ENCODE measurements around the gene C5AR2.
"Not testable (repeated sequence)": the region's sequence is repeated elsewhere in the genome, so short reads cannot be mapped to it uniquely, and the experiment has no call there.

Gene C5AR2

DNA sequence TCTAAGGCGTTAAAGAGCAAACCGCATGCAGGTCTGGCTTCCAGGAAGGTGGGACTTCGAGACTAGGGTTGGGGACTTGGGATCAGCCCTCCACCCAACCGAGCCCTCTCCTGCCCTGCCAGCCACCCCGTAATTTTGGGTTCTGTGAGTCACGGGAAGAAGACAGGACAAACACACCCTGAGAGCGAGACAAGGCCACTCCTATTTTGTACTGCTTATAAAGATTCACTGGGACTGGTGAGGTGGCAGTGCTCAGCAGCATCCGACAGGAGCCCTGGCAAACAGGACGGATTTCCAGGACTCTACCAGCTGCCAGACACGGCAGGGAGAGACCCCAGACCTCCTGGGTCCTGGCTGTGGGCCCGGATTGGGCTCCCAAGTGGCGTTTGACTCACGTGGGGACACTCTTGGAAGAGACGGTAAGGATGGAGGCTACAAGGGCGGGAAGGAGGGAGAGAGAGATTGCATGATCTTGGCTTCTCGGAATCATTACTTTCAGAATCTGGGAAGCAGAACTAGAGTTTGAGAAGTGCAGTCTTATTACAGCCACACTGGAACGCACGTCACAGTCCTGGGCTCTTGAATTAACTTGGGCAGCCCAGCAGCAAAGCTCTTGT, at the start of gene C5AR2:
Gene C5AR2 (plus strand): TSS at position 245 of the 617 bp plus-strand sequence. CDS start 8,625 bp downstream, outside the sequence.
- DNase-seq, result no peak

DNA sequence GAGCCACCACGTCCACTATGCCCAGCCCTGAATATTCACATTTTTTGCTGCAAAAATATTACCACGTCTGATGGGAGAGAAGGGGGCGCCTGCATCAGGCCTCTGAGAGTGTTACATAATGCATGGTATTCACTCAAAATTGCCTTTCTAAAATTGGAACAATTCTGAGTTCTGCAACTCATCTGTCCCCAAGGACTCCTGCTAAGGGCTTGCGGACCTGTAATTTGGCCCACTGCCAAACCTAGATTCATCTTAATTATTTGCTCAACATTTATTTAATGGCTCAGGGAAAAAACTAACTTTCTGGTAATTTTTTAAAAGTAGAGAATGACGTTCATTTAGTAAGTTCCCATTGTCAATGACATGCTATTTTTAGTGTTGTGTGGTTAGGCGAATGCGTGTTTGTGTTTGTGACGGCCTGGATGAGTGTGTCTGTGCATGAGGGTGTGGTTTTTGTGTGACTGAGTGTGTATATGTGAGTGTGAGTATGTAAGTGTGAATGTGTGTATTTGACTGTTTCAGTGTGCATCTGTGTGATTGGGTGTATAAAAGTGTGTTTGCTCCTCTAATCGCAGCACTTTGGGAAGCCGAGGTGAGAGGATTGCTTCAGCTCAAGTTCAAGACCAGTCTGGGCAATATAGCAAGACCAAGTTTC, 48.4 kb upstream of the C5AR2 start:
- no peak for DNase-seq

DNA sequence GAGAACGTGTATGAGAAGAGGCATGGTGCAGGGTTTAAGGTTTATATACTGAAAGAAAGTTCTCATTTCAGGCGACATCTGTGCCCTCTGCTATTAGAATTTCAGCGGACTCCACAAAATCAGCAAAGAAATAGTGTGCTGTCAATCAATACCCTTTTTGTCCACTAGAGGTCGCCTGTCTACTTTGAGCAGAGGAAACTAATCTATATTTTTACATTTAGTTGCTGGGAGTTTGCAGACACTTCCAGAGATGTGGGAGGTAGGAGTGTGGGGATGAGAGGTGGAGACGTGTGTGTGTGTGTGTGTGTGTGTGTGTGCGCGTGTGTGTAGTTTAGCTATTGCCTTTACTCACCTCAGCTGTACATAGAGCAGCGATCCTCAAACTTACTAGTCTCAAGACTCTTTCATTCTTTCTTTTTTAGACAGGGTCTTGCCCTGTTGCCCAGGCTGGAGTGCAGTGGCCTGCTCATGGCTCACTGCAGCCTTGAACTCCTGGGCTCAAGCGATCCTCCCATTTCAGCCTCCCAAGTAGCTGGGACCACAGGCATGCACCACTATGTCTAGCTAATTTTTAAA, 47.6 kb upstream of the C5AR2 start:
- DNase-seq, result peak; percentile 61

DNA sequence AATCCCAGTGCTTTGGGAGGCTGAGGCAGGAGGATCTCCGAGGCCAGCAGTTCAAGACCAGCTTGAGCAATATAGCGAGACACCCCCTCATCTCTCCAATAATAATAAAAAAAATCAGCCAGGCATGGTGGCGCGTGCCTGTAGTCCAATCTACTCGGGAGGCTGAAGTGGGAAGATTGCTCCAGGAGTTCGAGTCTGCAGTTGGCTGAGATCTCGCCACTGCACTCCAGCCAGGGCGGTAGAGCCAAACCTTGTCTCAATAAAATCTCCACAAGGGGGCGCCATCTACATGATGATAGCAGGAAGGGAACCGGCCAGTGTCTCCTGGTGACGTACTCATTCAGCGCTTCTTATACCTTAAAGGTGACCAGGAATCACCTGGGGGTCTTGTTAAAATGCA, 35.9 kb upstream of the C5AR2 start:
- DNase-seq, result peak; percentile 72

- DNase-seq, result not testable (repeated sequence)
These were observed 31.1 kb upstream of the C5AR2 start for GRCh38 chr19:47300867-47301266.

DNA sequence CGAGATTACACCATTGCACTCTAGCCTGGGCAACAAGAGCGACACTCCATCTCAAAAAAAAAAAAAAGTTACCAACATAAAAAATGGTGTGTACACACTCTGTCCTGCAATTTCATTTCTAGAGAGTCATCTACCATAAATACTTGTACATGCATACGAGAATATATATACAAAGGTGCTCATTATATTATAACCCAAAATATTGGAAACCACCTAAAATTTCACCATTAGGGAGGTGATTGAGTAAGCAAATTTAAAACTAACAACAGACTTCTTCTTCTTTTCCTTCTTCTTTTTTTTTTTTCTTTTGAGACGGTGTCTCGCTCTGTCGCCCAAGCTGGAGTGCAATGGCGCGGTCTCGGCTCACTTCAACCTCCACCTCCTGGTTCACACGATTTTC, 29.7 kb upstream of the C5AR2 start:
- no peak for DNase-seq

- DNase-seq, result no peak
These were observed 28.0 kb upstream of the C5AR2 start for GRCh38 chr19:47303966-47304365.

- DNase-seq, result peak; percentile 91
These were observed 26.6 kb upstream of the C5AR2 start for GRCh38 chr19:47305309-47305751.

GRCh38 chr19:47306303-47306702, 25.7 kb upstream of the C5AR2 start:
- no peak for DNase-seq

DNA sequence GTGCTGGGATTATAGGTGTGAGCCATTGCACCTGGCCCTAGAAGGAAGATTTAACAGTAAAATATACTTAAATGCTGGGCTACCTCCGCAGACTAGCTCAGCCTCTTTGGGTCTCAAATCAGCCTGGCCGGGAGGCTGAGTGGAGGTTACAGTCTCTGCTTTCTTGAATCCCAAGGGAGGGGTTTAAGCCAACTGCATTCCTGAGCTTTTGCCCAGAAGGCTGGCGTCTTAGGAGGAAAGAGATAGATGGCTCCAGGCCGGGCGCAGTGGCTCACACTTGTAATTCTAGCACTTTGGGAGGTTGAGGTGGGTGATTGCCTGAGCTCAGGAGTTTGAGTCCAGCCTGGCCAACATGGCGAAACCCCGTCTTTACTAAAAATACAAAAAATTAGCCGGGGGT, 22.9 kb upstream of the C5AR2 start:
- DNase-seq, result peak; percentile 18

DNA sequence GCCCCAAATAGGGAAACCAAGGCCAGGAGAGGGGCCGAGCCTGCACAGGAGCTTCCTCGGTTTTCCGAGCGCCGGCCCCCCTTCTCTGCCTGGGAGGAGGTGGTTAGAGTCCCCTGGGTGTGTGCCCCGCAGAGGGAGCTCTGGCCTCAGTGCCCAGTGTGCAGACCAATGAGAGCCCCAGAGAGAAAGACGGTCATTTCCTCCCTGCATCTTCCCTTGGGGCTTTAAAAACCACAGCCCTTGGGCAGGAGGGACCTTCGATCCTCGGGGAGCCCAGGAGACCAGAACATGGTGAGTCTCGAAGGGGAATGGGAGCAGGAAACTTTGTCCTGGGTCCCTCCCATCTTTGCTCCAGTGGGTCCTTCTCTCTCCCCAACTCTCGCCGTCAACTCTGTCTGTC, 22.4 kb upstream of the C5AR2 start, which contains the start of gene C5AR1:
Gene C5AR1 (plus strand): TSS at position 254 of the 400 bp plus-strand sequence. CDS start 35 bp downstream, at position 289.
- DNase-seq, result no peak

GRCh38 chr19:47310323-47310722, 21.7 kb upstream of the C5AR2 start:
- no peak for DNase-seq

DNA sequence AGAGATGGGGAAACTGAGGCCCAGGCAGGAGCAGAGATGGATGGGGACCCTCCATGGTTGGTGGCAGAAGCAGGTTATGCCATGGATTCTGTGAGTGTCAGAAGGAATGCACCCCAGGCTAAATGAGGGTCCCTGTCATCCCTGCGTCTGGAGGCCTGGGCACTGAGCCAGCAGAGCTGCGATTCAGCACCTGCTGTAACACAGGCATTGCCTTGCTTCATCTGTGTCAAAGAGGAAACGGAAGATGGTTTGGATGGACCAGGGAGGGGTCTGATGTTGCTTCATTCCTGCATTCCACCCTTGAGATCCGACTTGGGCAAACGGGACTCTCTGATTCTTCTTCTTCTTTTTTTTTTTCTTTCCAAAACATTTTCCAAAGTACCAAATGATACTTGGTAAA, 21.2 kb upstream of the C5AR2 start:
- DNase-seq, result peak; percentile 48

DNA sequence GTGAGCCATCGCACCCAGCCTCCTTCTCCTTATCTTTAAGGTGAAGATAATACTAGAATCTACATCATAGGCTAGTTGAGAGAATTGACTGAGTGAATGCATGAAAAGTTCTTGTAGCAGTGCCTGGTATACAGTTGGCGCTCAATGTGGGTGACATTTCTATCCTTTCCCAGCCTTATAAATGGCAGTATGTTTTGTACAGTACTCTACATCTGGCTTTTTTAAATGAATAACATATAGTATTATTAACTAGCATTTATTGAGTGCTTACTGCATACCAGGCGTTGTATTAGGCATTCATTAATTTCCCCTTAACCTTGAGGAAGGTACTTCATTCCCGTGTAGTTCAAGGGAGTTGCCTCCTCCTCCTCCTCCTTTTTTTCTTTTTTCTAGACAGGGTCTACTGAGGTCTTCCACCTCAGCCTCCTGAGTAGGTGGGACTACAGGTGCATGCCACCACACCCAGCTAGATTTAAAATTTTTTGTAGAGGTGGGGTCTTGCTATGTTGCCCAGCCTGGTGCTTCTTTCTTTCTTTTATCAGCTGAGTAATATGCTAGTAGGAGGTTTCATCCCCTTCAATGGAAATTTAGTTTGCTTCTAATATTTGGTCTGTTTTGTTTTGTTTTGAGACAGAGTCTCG, 19.5 kb upstream of the C5AR2 start:
- no peak for DNase-seq

DNA sequence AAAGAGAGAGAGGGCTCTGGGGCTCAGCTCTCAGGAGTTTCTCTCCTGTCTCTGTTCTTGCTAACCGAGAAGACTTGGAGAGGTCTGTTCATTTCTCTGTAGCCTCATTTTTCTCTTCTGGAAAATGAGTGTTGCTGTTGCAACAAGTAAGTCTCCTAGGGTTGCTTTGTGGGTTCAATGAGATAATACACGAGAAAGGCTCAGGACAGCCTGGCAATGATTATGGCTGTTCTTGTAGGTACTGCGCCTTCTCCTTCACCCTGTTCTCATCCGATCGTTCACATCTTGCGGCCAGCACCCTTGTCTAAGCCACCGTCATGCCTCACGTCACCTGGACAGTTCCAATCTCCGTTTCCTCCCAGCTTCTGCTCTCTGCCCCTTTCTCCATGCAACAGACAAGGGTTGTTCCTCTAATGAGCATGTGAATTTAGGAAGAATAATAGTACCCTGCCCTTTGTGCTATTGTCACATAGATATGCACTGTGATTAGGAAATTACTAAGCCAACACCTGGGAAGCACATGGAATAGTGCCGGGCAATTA, 18.1 kb upstream of the C5AR2 start:
- no peak for DNase-seq

DNA sequence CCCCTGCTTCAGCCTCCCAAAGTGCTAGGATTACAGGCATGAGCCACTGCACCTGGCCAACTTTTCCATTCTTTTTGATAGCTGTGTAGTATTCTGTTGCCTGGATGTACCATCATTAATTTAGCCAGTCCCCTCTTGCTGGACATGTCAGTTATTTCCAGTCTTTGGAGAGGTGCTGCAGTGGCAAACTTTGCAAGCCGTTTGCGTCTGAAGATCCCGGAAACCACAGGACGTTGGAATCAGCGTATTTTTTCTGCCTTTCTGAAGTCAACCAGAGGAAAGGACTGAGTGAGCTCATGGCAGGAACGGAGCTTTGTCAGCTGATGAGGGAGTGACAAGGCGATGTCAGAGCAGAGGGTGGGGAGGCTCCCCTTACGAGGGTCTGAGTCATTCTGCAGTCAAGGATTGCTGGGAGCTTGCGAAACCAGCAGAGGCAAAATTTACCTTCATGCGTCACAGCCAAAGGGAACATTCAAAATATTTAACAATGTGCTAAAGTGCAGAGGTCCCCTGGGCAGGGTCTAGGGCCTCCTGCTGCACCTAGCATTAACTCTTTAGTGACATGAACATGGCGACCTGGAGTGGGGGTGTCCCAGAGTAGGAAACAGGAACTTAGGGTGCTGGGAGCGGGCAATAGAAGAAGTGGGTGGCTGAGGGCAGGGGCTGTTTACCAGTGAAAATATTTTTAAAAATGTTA, 16.7 kb upstream of the C5AR2 start:
- peak; percentile 91 for DNase-seq

DNA sequence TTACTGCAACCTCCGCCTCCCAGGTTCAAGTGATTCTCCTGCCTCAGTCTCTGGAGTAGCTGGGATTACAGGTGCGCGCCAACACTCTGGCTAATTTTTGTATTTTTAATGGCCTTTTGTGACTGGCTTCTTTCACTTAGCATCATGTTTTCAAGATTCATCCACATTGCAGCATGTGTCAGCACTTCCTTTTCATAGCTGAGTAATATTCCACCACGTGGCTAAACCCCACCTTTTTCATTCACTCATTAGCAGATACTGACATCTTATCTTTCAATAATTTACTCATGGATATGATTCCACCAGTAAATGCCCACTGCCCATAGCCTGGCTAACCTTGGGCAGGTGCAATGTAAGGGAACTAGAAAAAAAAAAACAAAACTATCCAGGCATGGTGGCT, 15.5 kb upstream of the C5AR2 start:
- no peak for DNase-seq

DNA sequence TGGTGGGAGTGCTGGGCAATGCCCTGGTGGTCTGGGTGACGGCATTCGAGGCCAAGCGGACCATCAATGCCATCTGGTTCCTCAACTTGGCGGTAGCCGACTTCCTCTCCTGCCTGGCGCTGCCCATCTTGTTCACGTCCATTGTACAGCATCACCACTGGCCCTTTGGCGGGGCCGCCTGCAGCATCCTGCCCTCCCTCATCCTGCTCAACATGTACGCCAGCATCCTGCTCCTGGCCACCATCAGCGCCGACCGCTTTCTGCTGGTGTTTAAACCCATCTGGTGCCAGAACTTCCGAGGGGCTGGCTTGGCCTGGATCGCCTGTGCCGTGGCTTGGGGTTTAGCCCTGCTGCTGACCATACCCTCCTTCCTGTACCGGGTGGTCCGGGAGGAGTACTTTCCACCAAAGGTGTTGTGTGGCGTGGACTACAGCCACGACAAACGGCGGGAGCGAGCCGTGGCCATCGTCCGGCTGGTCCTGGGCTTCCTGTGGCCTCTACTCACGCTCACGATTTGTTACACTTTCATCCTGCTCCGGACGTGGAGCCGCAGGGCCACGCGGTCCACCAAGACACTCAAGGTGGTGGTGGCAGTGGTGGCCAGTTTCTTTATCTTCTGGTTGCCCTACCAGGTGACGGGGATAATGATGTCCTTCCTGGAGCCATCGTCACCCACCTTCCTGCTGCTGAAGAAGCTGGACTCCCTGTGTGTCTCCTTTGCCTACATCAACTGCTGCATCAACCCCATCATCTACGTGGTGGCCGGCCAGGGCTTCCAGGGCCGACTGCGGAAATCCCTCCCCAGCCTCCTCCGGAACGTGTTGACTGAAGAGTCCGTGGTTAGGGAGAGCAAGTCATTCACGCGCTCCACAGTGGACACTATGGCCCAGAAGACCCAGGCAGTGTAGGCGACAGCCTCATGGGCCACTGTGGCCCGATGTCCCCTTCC, 11.8 kb upstream of the C5AR2 start:
- no peak for DNase-seq

DNA sequence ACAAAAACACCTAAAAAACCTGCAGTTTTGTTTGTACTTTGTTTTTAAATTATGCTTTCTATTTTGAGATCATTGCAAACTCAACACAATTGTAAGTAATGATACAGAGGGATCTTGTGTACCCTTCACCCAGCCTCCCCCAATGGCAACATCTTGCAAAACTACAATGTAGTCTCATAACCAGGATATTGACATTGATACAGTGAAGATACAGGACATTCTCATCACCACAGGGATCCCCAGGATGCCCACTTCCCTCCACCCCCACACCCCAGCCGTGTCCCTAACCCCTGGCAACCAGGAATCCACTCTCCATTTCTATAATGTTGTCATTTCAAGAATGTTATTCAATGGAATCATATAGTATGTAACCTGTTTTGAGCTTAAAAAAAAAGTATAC, 10.3 kb upstream of the C5AR2 start:
- DNase-seq, result no peak

DNA sequence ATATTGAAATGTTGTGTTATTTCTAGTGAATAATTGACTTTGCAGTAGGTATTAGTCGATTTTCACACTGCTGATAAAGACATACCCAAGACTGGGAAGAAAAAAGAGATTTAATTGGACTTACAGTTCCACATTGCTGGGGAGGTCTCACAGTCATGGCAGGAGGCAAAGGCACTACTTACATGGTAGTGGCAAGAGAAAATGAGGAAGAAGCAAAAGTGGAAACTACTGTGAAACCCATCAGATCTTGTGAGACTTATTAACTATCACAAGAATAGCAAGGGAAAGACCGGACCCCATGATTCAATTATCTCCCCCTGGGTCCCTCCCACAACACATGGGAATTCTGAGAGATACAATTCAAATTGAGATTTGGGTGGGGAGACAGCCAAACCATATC, 9.9 kb upstream of the C5AR2 start:
- no peak for DNase-seq

DNA sequence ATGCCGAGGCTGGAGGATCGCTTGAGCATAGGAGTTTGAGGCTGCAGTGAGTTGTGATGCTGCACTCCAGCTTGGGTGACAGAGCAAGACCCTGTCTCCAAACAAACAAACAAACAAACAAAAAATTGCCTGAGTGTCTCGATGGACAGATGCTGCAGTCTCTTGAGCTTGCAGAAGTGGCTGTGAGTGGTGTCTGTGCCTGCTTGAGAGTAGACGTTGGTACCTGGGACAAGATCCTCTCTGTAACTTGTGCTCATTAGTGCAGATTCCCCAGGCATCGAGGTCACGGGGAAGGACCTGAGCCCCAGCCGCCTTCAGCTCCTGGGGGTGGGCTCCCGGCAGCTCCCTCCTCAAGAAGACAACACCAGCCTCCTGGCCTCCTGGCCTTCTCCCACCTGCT, 8.6 kb upstream of the C5AR2 start:
- no peak for DNase-seq

- DNase-seq, result no peak
These were observed 8.1 kb upstream of the C5AR2 start for GRCh38 chr19:47323872-47324271.

All from fibroblast of skin of right biceps (primary cell).